HEK293 (cell line): Measurements from ENCODE around the gene WDR18.
A peak's percentile ranks its signal among the peaks of the same experiment; 100 is the strongest.

Source experiments
- CTCF ChIA-PET: fragments of 350-600 bp; formaldehyde crosslinking; extraction: SDS; loops from one replicate; lab custom pipeline; 2021; ENCODE audit warnings: antibody characterized with exemption; lab: Yijun Ruan, JAX
- POLR2A ChIA-PET: fragments of 300-600 bp; formaldehyde crosslinking; extraction: SDS; loops from one replicate; lab custom pipeline; 2020; ENCODE audit warnings: antibody characterized with exemption, inconsistent platforms; lab: Yijun Ruan, JAX
- H3K27ac ChIP-seq: fragments of 200-500 bp; sonication (Bioruptor generic); 2 replicates; pipeline ENCODE4 v1.5.1; 2014; ENCODE audit warnings: low read depth, low read length, control low read depth, inconsistent platforms; ENCODE audit errors: extremely low read depth
- H3K36me3 ChIP-seq, 2 experiments: fragments of 200-500 bp in 1 of 2; sonication (Bioruptor generic) in 1 of 2; 1 replicate in 1 of 2; 2 replicates in 1 of 2; pipeline ENCODE4 v1.5.1; 2014 to 2017; ENCODE audit warnings: inconsistent platforms in 2 of 2, low read length in 2 of 2; ENCODE audit not compliant: control insufficient read depth in 2 of 2, insufficient read depth in 1 of 2
- H3K4me1 ChIP-seq: fragments of 200-500 bp; sonication (Bioruptor generic); 2 replicates; pipeline ENCODE4 v1.5.1; 2014; ENCODE audit warnings: mild to moderate bottlenecking, low read length, inconsistent platforms; ENCODE audit not compliant: control insufficient read depth, insufficient read depth
- H3K4me3 ChIP-seq: 2 replicates; pipeline ENCODE4 v1.5.1; 2011; ENCODE audit warnings: low read depth, mild to moderate bottlenecking, control low read depth, low read length, moderate library complexity
- H3K9me3 ChIP-seq: fragments of 200-500 bp; sonication (Bioruptor generic); 2 replicates; pipeline ENCODE4 v1.5.1; 2014; ENCODE audit warnings: low read depth, low read length, inconsistent platforms; ENCODE audit not compliant: control insufficient read depth, insufficient read depth
- GLI2 ChIP-seq: fragments of 450-650 bp; formaldehyde crosslinking; IDR thresholded peaks from 2 replicates; pipeline ENCODE4; 2017; ENCODE audit warnings: missing biosample characterization, missing genetic modification characterization, low read depth, borderline replicate concordance
- GLIS1 ChIP-seq: fragments of 450-650 bp; formaldehyde crosslinking; IDR thresholded peaks from 2 replicates; pipeline ENCODE4 v1.5.1; 2016; ENCODE audit warnings: missing biosample characterization, missing genetic modification characterization
- GLIS2 ChIP-seq: fragments of 450-650 bp; formaldehyde crosslinking; IDR thresholded peaks from 2 replicates; pipeline ENCODE4 v1.5.1; 2016; ENCODE audit warnings: missing biosample characterization, missing genetic modification characterization
- IKZF3 ChIP-seq: fragments of 450-650 bp; IDR thresholded peaks from 2 replicates; pipeline ENCODE4 v1.5.0; 2018; ENCODE audit warnings: missing biosample characterization, mild to moderate bottlenecking, missing genetic modification characterization, moderate library complexity
- MYNN ChIP-seq: fragments of 450-650 bp; formaldehyde crosslinking; IDR thresholded peaks from 2 replicates; pipeline ENCODE4 v1.5.1; 2016; ENCODE audit warnings: missing biosample characterization, missing genetic modification characterization, borderline replicate concordance
- MZF1 ChIP-seq: fragments of 450-650 bp; formaldehyde crosslinking; IDR thresholded peaks from 2 replicates; pipeline ENCODE4 v1.5.1; 2017; ENCODE audit warnings: missing biosample characterization, missing genetic modification characterization, borderline replicate concordance
- SALL2 ChIP-seq: fragments of 450-650 bp; formaldehyde crosslinking; IDR thresholded peaks from 2 replicates; pipeline ENCODE4 v1.5.0; 2017; ENCODE audit warnings: missing biosample characterization, mild to moderate bottlenecking, missing genetic modification characterization, borderline replicate concordance
- SCRT1 ChIP-seq: fragments of 450-650 bp; formaldehyde crosslinking; IDR thresholded peaks from 2 replicates; pipeline ENCODE4 v1.5.1; 2016; ENCODE audit warnings: missing biosample characterization, missing genetic modification characterization, borderline replicate concordance
- SP3 ChIP-seq: fragments of 450-650 bp; formaldehyde crosslinking; IDR thresholded peaks from 2 replicates; pipeline ENCODE4 v1.5.1; 2016; ENCODE audit warnings: missing biosample characterization, missing genetic modification characterization
- SP7 ChIP-seq: fragments of 450-650 bp; formaldehyde crosslinking; IDR thresholded peaks from 2 replicates; pipeline ENCODE4 v1.5.1; 2016; ENCODE audit warnings: missing biosample characterization, missing genetic modification characterization
- TCF7L2 ChIP-seq: IDR thresholded peaks from 2 replicates; pipeline ENCODE4 v1.6.1; 2011; ENCODE audit warnings: low read depth, mild to moderate bottlenecking, inconsistent platforms, low read length, moderate library complexity, borderline replicate concordance
- TRIM28 ChIP-seq: IDR thresholded peaks from 2 replicates; pipeline ENCODE4 v1.6.1; 2011; ENCODE audit warnings: low read length, control low read depth, borderline replicate concordance
- YY2 ChIP-seq: fragments of 450-650 bp; formaldehyde crosslinking; IDR thresholded peaks from 2 replicates; pipeline ENCODE4 v1.5.1; 2016; ENCODE audit warnings: missing biosample characterization, missing genetic modification characterization
- ZBTB21 ChIP-seq: fragments of 450-650 bp; formaldehyde crosslinking; IDR thresholded peaks from 2 replicates; pipeline ENCODE4 v1.5.1; 2017; ENCODE audit warnings: missing biosample characterization, missing genetic modification characterization
- ZFP41 ChIP-seq: fragments of 450-650 bp; formaldehyde crosslinking; IDR thresholded peaks from 2 replicates; pipeline ENCODE4 v1.5.1; 2016; ENCODE audit warnings: missing biosample characterization, missing genetic modification characterization, borderline replicate concordance
- ZIC2 ChIP-seq: fragments of 450-650 bp; formaldehyde crosslinking; IDR thresholded peaks from 2 replicates; pipeline ENCODE4 v1.5.1; 2016; ENCODE audit warnings: missing biosample characterization, missing genetic modification characterization
- ZNF221 ChIP-seq: fragments of 450-650 bp; formaldehyde crosslinking; IDR thresholded peaks from 2 replicates; pipeline ENCODE4 v1.5.1; 2017; ENCODE audit warnings: missing biosample characterization, missing genetic modification characterization, borderline replicate concordance
- ZNF239 ChIP-seq: fragments of 450-650 bp; formaldehyde crosslinking; IDR thresholded peaks from 2 replicates; pipeline ENCODE4 v1.5.1; 2016; ENCODE audit warnings: missing biosample characterization, missing genetic modification characterization
- ZNF266 ChIP-seq: fragments of 450-650 bp; formaldehyde crosslinking; IDR thresholded peaks from 2 replicates; pipeline ENCODE4 v1.5.1; 2016; ENCODE audit warnings: missing biosample characterization, missing genetic modification characterization, low read depth
- ZNF341 ChIP-seq: fragments of 450-650 bp; formaldehyde crosslinking; IDR thresholded peaks from 2 replicates; pipeline ENCODE4; 2016; ENCODE audit warnings: low read depth, missing biosample characterization, missing genetic modification characterization
- ZNF423 ChIP-seq: fragments of 450-650 bp; formaldehyde crosslinking; IDR thresholded peaks from 2 replicates; pipeline ENCODE4 v1.5.1; 2016; ENCODE audit warnings: missing biosample characterization, missing genetic modification characterization
- ZNF549 ChIP-seq: fragments of 450-650 bp; IDR thresholded peaks from 2 replicates; pipeline ENCODE4 v1.5.1; 2018; ENCODE audit warnings: missing biosample characterization, missing genetic modification characterization, mild to moderate bottlenecking, inconsistent platforms, moderate library complexity
- ZNF561 ChIP-seq: fragments of 450-650 bp; IDR thresholded peaks from 2 replicates; pipeline ENCODE4 v1.5.1; 2018; ENCODE audit warnings: missing biosample characterization, missing genetic modification characterization, borderline replicate concordance
- ZNF621 ChIP-seq: fragments of 450-650 bp; formaldehyde crosslinking; IDR thresholded peaks from 2 replicates; pipeline ENCODE4 v1.5.1; 2017; ENCODE audit warnings: missing biosample characterization, missing genetic modification characterization
- ZNF677 ChIP-seq: fragments of 450-650 bp; IDR thresholded peaks from 2 replicates; pipeline ENCODE4 v1.5.0; 2018; ENCODE audit warnings: missing biosample characterization, mild to moderate bottlenecking, missing genetic modification characterization, moderate library complexity
- ZNF747 ChIP-seq: fragments of 450-650 bp; formaldehyde crosslinking; IDR thresholded peaks from 2 replicates; pipeline ENCODE4 v1.5.1; 2016; ENCODE audit warnings: missing biosample characterization, missing genetic modification characterization
- ZNF776 ChIP-seq: fragments of 450-650 bp; formaldehyde crosslinking; IDR thresholded peaks from 2 replicates; pipeline ENCODE4 v1.5.0; 2017; ENCODE audit warnings: missing biosample characterization, missing genetic modification characterization, borderline replicate concordance
- TF ChIP-seq, protein P1 (sequence below): fragments of 450-650 bp; formaldehyde crosslinking; optimal IDR thresholded peaks from 2 replicates; pipeline ENCODE3; 2016; ENCODE audit warnings: missing biosample characterization, mild to moderate bottlenecking, missing genetic modification characterization
- TF ChIP-seq, protein P2 (sequence below): fragments of 450-650 bp; formaldehyde crosslinking; IDR thresholded peaks from 2 replicates; pipeline ENCODE4 v1.5.1; 2016; ENCODE audit warnings: missing biosample characterization, missing genetic modification characterization
- TF ChIP-seq, protein P3 (sequence below): fragments of 450-650 bp; formaldehyde crosslinking; IDR thresholded peaks from 2 replicates; pipeline ENCODE4 v1.5.1; 2016; ENCODE audit warnings: missing biosample characterization, missing genetic modification characterization
- TF ChIP-seq, protein P4 (sequence below): fragments of 450-650 bp; formaldehyde crosslinking; IDR thresholded peaks from 2 replicates; pipeline ENCODE4 v1.5.1; 2017; ENCODE audit warnings: missing biosample characterization, missing genetic modification characterization

Gene WDR18

DNA sequence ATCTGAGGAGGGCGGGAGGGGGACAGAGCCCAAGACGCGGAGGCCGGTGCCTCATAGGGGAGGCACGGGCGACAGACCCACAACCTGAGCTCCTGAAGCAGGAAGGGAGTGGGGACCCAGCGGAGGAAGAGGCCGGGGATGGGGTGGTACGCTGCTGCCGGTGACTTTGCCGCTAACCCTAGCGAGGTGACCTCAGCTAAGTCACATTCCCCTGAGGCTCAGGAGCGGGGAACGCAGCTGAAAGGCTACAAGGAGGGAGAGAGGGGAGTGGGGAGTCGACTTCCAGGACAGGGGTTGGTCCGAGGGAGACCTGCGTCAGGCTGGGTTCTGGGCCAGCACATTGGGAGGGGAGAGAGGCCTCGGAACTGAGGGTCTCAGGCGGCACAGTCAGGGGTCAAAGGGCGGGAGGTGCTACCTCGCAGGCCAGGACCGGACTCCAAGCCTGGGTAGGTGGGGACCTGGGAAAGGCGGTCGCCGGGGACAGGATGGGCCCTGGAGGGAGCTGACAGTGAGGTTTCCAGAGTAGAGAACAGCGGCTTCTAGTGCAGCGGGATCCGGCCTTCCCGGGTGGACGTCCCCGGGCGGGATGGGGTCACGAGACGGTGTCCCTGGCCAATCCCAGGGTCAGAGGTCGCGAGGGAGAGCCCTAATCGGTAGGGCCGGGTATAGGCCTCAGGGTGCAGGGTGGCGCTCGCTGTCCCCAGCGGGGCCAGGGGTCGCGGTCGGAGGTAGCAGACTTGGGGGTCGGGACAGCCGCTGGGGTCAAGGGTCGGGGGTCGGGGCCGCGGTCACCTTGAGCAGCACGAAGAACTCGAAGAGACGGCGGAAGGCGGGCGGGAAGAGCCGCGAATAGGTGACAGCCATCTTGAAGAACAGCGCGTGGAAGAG, 36.1 kb downstream of the WDR18 start (continued):
- TF ChIP-seq SALL2 (tag by site-specific recombination) = no peak
- TF ChIP-seq ZNF776 (tag by site-specific recombination) = no peak
- TF ChIP-seq ZNF549 = no peak
- TF ChIP-seq, protein P1, sequence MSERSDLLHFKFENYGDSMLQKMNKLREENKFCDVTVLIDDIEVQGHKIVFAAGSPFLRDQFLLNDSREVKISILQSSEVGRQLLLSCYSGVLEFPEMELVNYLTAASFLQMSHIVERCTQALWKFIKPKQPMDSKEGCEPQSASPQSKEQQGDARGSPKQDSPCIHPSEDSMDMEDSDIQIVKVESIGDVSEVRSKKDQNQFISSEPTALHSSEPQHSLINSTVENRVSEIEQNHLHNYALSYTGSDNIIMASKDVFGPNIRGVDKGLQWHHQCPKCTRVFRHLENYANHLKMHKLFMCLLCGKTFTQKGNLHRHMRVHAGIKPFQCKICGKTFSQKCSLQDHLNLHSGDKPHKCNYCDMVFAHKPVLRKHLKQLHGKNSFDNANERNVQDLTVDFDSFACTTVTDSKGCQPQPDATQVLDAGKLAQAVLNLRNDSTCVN = peak; percentile 67
- no peak for TF ChIP-seq ZNF266 (tag by site-specific recombination)
- TF ChIP-seq, protein P2, sequence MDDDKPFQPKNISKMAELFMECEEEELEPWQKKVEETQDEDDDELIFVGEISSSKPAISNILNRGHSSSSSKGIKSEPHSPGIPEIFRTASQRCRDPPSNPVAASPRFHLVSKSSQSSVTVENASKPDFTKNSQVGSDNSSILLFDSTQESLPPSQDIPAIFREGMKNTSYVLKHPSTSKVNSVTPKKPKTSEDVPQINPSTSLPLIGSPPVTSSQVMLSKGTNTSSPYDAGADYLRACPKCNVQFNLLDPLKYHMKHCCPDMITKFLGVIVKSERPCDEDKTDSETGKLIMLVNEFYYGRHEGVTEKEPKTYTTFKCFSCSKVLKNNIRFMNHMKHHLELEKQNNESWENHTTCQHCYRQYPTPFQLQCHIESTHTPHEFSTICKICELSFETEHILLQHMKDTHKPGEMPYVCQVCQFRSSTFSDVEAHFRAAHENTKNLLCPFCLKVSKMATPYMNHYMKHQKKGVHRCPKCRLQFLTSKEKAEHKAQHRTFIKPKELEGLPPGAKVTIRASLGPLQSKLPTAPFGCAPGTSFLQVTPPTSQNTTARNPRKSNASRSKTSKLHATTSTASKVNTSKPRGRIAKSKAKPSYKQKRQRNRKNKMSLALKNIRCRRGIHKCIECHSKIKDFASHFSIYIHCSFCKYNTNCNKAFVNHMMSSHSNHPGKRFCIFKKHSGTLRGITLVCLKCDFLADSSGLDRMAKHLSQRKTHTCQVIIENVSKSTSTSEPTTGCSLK (tag by site-specific recombination) = no peak
- TF ChIP-seq IKZF3 = 0 out of 2 replicates have a peak, but pooled peaks have one; percentile 8
- no peak for TF ChIP-seq ZNF239
- TF ChIP-seq ZFP41 (tag by site-specific recombination) = no peak
- peak; percentile 99 for TF ChIP-seq ZNF341 (tag by site-specific recombination)

DNA sequence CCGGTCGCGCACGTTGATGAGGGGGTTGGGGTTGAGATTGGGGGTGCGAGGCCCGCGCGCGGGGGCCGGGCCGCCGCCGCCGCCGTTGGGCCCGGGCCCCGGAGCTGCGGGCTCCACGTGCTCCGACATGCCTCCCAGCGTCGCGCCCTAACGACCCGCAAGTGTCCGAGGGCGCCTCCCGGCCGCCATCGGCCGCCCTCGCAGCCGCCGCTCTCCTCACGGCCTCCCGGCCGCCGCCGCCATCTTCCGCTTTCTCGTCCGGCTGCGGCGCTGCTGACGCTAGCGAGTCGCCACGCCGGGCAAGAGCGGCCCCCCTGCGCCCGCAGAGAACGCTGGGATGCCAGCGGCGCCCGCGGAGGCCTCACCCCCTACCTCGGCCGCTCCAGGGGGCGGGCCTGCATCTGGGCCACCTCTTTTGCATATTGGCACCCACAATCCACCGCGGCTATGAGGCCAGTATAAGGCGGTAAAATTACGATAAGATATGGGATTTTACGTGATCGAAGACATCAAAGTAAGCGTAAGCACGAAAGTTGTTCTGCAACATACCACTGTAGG, 36.8 kb downstream of the WDR18 start, which contains the start of gene TMEM259:
TSS of gene TMEM259 (minus strand) at position 256 of the 558 bp plus-strand sequence. CDS start at position 129, 127 bp downstream.
- peak within 1 kb of the TSS; percentile 80 for H3K27ac ChIP-seq
- H3K9me3 ChIP-seq = no peaks in the 10 kb centered on the region
- H3K4me1 ChIP-seq = peaks cover 7% of the 10 kb centered on the region
- H3K4me3 ChIP-seq = peak within 1 kb of the TSS; percentile 86
- CTCF ChIA-PET = interaction anchor here (0.6 to 1.1 kb wide), 3 partner anchors 44 to 92 kb away, joined by 3 read pairs; no protein-coding TSS in a partner anchor
- POLR2A ChIA-PET = interaction anchor here (0.7 kb wide), 2 partner anchors 9 to 69 kb away, joined by 3 read pairs; no protein-coding TSS in a partner anchor
- peaks cover 0 to 20% of the 10 kb centered on the region in 2 experiments; a peak in 1 of 3 replicates for H3K36me3 ChIP-seq
- 0 out of 2 replicates have a peak, but pooled peaks have one; percentile 4 for TF ChIP-seq ZNF221 (tag by site-specific recombination)
- 0 out of 2 replicates have a peak, but pooled peaks have one; percentile 53 for TF ChIP-seq ZNF677 (tag by site-specific recombination)
- TF ChIP-seq MZF1 (tag by site-specific recombination) = no peak
- no peak for TF ChIP-seq TRIM28
- TF ChIP-seq ZIC2 (tag by site-specific recombination) = peak; percentile 81
- TF ChIP-seq GLIS1 (tag by site-specific recombination) = peak; percentile 95
- TF ChIP-seq TCF7L2 = no peak
- TF ChIP-seq SP7 (tag by site-specific recombination) = no peak
- TF ChIP-seq ZNF747 = no peak
- peak; percentile 97 for TF ChIP-seq GLIS2 (tag by site-specific recombination)
- TF ChIP-seq, protein P3, sequence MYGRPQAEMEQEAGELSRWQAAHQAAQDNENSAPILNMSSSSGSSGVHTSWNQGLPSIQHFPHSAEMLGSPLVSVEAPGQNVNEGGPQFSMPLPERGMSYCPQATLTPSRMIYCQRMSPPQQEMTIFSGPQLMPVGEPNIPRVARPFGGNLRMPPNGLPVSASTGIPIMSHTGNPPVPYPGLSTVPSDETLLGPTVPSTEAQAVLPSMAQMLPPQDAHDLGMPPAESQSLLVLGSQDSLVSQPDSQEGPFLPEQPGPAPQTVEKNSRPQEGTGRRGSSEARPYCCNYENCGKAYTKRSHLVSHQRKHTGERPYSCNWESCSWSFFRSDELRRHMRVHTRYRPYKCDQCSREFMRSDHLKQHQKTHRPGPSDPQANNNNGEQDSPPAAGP (tag by site-specific recombination) = no peak
- TF ChIP-seq ZNF423 (tag by site-specific recombination) = peak; percentile 98
- TF ChIP-seq SCRT1 (tag by site-specific recombination) = no peak
- TF ChIP-seq ZNF621 (tag by site-specific recombination) = no peak
- no peak for TF ChIP-seq GLI2 (tag by site-specific recombination)
- TF ChIP-seq MYNN = no peak
- TF ChIP-seq YY2 (tag by site-specific recombination) = peak; percentile 78
- no peak for TF ChIP-seq ZBTB21 (tag by site-specific recombination)
- TF ChIP-seq, protein P4, sequence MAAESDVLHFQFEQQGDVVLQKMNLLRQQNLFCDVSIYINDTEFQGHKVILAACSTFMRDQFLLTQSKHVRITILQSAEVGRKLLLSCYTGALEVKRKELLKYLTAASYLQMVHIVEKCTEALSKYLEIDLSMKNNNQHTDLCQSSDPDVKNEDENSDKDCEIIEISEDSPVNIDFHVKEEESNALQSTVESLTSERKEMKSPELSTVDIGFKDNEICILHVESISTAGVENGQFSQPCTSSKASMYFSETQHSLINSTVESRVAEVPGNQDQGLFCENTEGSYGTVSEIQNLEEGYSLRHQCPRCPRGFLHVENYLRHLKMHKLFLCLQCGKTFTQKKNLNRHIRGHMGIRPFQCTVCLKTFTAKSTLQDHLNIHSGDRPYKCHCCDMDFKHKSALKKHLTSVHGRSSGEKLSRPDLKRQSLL = peak; percentile 14; the same call in 1 of the 2 replicates
- peak; percentile 93; the same call in 1 of the 2 replicates for TF ChIP-seq SP3 (tag by site-specific recombination)
- no peak for TF ChIP-seq ZNF561 (tag by site-specific recombination)
